H9 (cell line): ENCODE data around the gene NTSR1. TPM values are rescaled to one million over a fixed set of nuclear protein-coding genes. Genes with fewer than 3 reads are reported as not detected.

Source experiments
- DNase-seq: peaks from one replicate; pipeline ENCODE4 v3.0.0-alpha.2; 2017
- H2AFZ ChIP-seq: one replicate; pipeline ENCODE4 v1.6.1; 2013; ENCODE audit warnings: mild to moderate bottlenecking, low read length, control low read depth, moderate library complexity
- H2AK5ac ChIP-seq: 2 replicates; pipeline ENCODE4 v1.6.1; 2013; ENCODE audit warnings: low read length, control low read depth, mixed read lengths; ENCODE audit not compliant: insufficient read length
- H2BK120ac ChIP-seq: one replicate; pipeline ENCODE4 v1.6.1; 2013; ENCODE audit warnings: low read depth, mild to moderate bottlenecking, low read length, control low read depth, inconsistent platforms; ENCODE audit not compliant: poor library complexity, severe bottlenecking
- H2BK12ac ChIP-seq: 2 replicates; pipeline ENCODE4 v1.6.1; 2013; ENCODE audit warnings: low read length, control low read depth, mixed read lengths, low read depth; ENCODE audit not compliant: insufficient read length
- H2BK15ac ChIP-seq: 2 replicates; pipeline ENCODE4 v1.6.1; 2013; ENCODE audit warnings: low read depth, low read length, control low read depth
- H2BK20ac ChIP-seq: one replicate; pipeline ENCODE4 v1.6.1; 2013; ENCODE audit warnings: low read depth, mild to moderate bottlenecking, low read length, control low read depth, inconsistent platforms; ENCODE audit not compliant: poor library complexity, severe bottlenecking
- H2BK5ac ChIP-seq: 2 replicates; pipeline ENCODE4 v1.6.1; 2013; ENCODE audit warnings: low read length, control low read depth, mixed read lengths; ENCODE audit not compliant: insufficient read length
- H3K14ac ChIP-seq: 2 replicates; pipeline ENCODE4 v1.6.1; 2013; ENCODE audit warnings: low read length, control low read depth; ENCODE audit not compliant: insufficient read depth
- H3K18ac ChIP-seq: 2 replicates; pipeline ENCODE4 v1.6.1; 2013; ENCODE audit warnings: low read depth, mild to moderate bottlenecking, mixed read lengths, low read length, control low read depth; ENCODE audit not compliant: insufficient read length
- H3K23ac ChIP-seq: 2 replicates; pipeline ENCODE4 v1.6.1; 2013; ENCODE audit warnings: low read length, control low read depth, mixed read lengths, low read depth; ENCODE audit not compliant: insufficient read length
- H3K23me2 ChIP-seq: 2 replicates; pipeline ENCODE4 v1.6.1; 2013; ENCODE audit warnings: low read depth, mild to moderate bottlenecking, mixed read lengths, low read length, control low read depth; ENCODE audit not compliant: insufficient read length, poor library complexity, severe bottlenecking
- H3K27ac ChIP-seq: 2 replicates; pipeline ENCODE4 v1.5.1; 2013; ENCODE audit warnings: low read length, control low read depth, mixed read lengths, low read depth; ENCODE audit not compliant: insufficient read length
- H3K27me3 ChIP-seq: 2 replicates; pipeline ENCODE4 v1.6.1; 2013; ENCODE audit warnings: low read length, control low read depth, inconsistent platforms; ENCODE audit not compliant: insufficient read depth
- H3K4ac ChIP-seq: 2 replicates; pipeline ENCODE4 v1.6.1; 2013; ENCODE audit warnings: low read depth, mild to moderate bottlenecking, control low read depth, inconsistent platforms, low read length, moderate library complexity
- H3K4me1 ChIP-seq: 2 replicates; pipeline ENCODE4 v1.6.1; 2013; ENCODE audit warnings: low read length, control low read depth, inconsistent platforms; ENCODE audit not compliant: insufficient read depth
- H3K4me2 ChIP-seq: 2 replicates; pipeline ENCODE4 v1.6.1; 2013; ENCODE audit warnings: low read length, control low read depth, mixed read lengths; ENCODE audit not compliant: insufficient read length, insufficient read depth
- H3K56ac ChIP-seq: 2 replicates; pipeline ENCODE4 v1.6.1; 2013; ENCODE audit warnings: low read depth, mild to moderate bottlenecking, mixed read lengths, low read length, control low read depth; ENCODE audit not compliant: insufficient read length
- H3K79me1 ChIP-seq: 2 replicates; pipeline ENCODE4 v1.6.1; 2013; ENCODE audit warnings: low read depth, mild to moderate bottlenecking, moderate library complexity, low read length, control low read depth, inconsistent platforms; ENCODE audit not compliant: insufficient read depth, poor library complexity, severe bottlenecking
- H3K79me2 ChIP-seq: 2 replicates; pipeline ENCODE4 v1.6.1; 2013; ENCODE audit warnings: low read length, control low read depth, inconsistent platforms; ENCODE audit not compliant: insufficient read depth
- H3K9ac ChIP-seq: 2 replicates; pipeline ENCODE4 v1.6.1; 2013; ENCODE audit warnings: low read length, control low read depth, mixed read lengths; ENCODE audit not compliant: insufficient read length; ENCODE audit errors: extremely low read depth
- H3K9me3 ChIP-seq: one replicate; pipeline ENCODE4 v1.6.1; 2013; ENCODE audit warnings: low read depth, low read length, inconsistent platforms; ENCODE audit not compliant: control insufficient read depth
- H3T11ph ChIP-seq: one replicate; pipeline ENCODE4 v1.6.1; 2013; ENCODE audit warnings: mild to moderate bottlenecking, low read length, control low read depth, inconsistent platforms
- H4K20me1 ChIP-seq: one replicate; pipeline ENCODE4 v1.6.1; 2013; ENCODE audit not compliant: control insufficient read depth, insufficient read length, insufficient read depth
- H4K5ac ChIP-seq: 2 replicates; pipeline ENCODE4 v1.6.1; 2013; ENCODE audit warnings: low read depth, mild to moderate bottlenecking, mixed read lengths, low read length, control low read depth; ENCODE audit not compliant: insufficient read length
- H4K8ac ChIP-seq: replicated peaks from 2 replicates; pipeline ENCODE4 v1.6.1; 2013; ENCODE audit warnings: low read length, control low read depth, mixed read lengths, low read depth; ENCODE audit not compliant: insufficient read length
- H4K91ac ChIP-seq: 2 replicates; pipeline ENCODE4 v1.6.1; 2013; ENCODE audit warnings: low read depth, mild to moderate bottlenecking, moderate library complexity, mixed read lengths, low read length, control low read depth; ENCODE audit not compliant: insufficient read length
- H3K27ac Mint-ChIP-seq, 3 experiments: 2 replicates in 2 of 3; 3 replicates in 1 of 3; pipeline ENCODE4 v1.8.0; 2020 to 2021; ENCODE audit warnings: mixed read lengths in 3 of 3, mild to moderate bottlenecking in 1 of 3, moderate library complexity in 1 of 3
- H3K27me3 Mint-ChIP-seq: 2 replicates; pipeline ENCODE4 v1.8.0; 2021; ENCODE audit warnings: low read depth, mild to moderate bottlenecking, moderate library complexity, mixed read lengths
- H3K36me3 Mint-ChIP-seq, 3 experiments: 2 replicates in 2 of 3; 3 replicates in 1 of 3; pipeline ENCODE4 v1.8.0; 2020 to 2021; ENCODE audit warnings: low read depth in 3 of 3, mixed read lengths in 3 of 3; ENCODE audit not compliant: insufficient read depth in 1 of 3
- H3K4me1 Mint-ChIP-seq, 2 experiments: 2 replicates each; pipeline ENCODE4 v1.8.0; 2020; ENCODE audit warnings: mixed read lengths in 2 of 2
- H3K4me3 Mint-ChIP-seq, 2 experiments: 2 replicates in 1 of 2; 3 replicates in 1 of 2; pipeline ENCODE4 v1.8.0; 2020 to 2021; ENCODE audit warnings: mild to moderate bottlenecking in 2 of 2, mixed read lengths in 2 of 2, moderate library complexity in 1 of 2
- H3K9me3 Mint-ChIP-seq, 2 experiments: 2 replicates in 1 of 2; 3 replicates in 1 of 2; pipeline ENCODE4 v1.8.0; 2020; ENCODE audit warnings: mild to moderate bottlenecking in 2 of 2, mixed read lengths in 2 of 2, moderate library complexity in 1 of 2
- WGBS: extraction: QIAGEN DNeasy Blood & Tissue Kit; methylation state at CpG from one replicate; pipeline ENCODE4 v1.1.7; 2013; ENCODE audit warnings: missing lambda C conversion rate, low lambda C conversion rate, mixed read lengths; ENCODE audit not compliant: insufficient read length; ENCODE audit errors: extremely low coverage; 5-methylcytosine and 5-hydroxymethylcytosine counted together
- total RNA-seq: library from RNA; stranded (reverse); gene quantifications from 2 replicates; pipeline ENCODE4 v1.2.1, GENCODE V29; 2021
- TF ChIP-seq, protein P1 (sequence below): fragments of 200-600 bp; sonication (generic); conservative IDR thresholded peaks from 3 replicates; pipeline ENCODE4 v1.8.0; 2021; ENCODE audit warnings: antibody characterized with exemption, mild to moderate bottlenecking

NTSR1 gene
- total RNA-seq, 1 experiment from 2014 or later = 0.11 TPM

DNA sequence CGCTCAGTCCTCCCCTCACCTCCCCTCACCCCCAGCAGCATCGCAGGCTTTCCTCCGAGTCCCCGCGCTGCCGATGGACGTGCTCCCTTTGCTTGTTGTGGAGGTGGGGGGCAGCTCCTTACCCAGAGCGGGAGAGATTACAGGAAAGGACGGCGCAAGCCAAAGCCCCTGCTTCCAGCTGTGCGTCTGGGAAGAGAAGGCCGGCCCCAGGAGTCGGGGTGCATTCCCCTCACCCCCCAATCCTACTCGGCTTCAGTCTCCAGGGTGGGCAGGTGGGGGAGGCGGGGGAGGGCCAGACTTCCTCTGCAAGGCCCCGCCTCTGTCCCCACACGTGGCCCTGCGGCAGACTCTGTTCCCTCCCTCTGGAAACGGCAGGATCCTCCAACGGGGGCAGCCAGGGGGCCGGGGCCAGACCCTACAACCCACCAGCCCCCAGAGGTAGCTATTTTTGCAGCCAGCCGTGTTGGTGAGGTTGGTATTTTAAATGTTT, 43.6 kb downstream of the NTSR1 start:
- no peaks in the 10 kb centered on the region for H3K79me2 ChIP-seq
- H2BK15ac ChIP-seq = no peak overlapping the region
- no peaks in the 10 kb centered on the region for H3K23me2 ChIP-seq
- no peaks in the 10 kb centered on the region; a peak in 1 of 5 replicates for H3K9me3 Mint-ChIP-seq
- no peak overlapping the region for H2AFZ ChIP-seq
- no peak for DNase-seq
- no peaks in the 10 kb centered on the region for H4K20me1 ChIP-seq
- H3K9ac ChIP-seq = no peak overlapping the region
- no peak overlapping the region for H2AK5ac ChIP-seq
- H4K91ac ChIP-seq = no peak overlapping the region
- H3T11ph ChIP-seq = no peak overlapping the region
- no peak overlapping the region for H3K27ac ChIP-seq
- no CpG with 5 or more reads among the region's 22 CpGs for WGBS
- H3K36me3 Mint-ChIP-seq = no peaks in the 10 kb centered on the region
- no peak overlapping the region for H4K8ac ChIP-seq
- no peak overlapping the region for H3K4me3 Mint-ChIP-seq
- no peak overlapping the region for H3K18ac ChIP-seq
- no peak overlapping the region for H2BK5ac ChIP-seq
- H3K23ac ChIP-seq = no peak overlapping the region
- no peak overlapping the region for H3K4me2 ChIP-seq
- no peaks in the 10 kb centered on the region for H3K9me3 ChIP-seq
- no peak overlapping the region for H3K4ac ChIP-seq
- TF ChIP-seq, protein P1, sequence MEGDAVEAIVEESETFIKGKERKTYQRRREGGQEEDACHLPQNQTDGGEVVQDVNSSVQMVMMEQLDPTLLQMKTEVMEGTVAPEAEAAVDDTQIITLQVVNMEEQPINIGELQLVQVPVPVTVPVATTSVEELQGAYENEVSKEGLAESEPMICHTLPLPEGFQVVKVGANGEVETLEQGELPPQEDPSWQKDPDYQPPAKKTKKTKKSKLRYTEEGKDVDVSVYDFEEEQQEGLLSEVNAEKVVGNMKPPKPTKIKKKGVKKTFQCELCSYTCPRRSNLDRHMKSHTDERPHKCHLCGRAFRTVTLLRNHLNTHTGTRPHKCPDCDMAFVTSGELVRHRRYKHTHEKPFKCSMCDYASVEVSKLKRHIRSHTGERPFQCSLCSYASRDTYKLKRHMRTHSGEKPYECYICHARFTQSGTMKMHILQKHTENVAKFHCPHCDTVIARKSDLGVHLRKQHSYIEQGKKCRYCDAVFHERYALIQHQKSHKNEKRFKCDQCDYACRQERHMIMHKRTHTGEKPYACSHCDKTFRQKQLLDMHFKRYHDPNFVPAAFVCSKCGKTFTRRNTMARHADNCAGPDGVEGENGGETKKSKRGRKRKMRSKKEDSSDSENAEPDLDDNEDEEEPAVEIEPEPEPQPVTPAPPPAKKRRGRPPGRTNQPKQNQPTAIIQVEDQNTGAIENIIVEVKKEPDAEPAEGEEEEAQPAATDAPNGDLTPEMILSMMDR = no peak
- no peak overlapping the region for H2BK20ac ChIP-seq
- H3K56ac ChIP-seq = no peak overlapping the region
- no peak overlapping the region for H3K27ac Mint-ChIP-seq
- H2BK120ac ChIP-seq = no peak overlapping the region
- peaks cover 20% of the 10 kb centered on the region for H3K27me3 Mint-ChIP-seq
- 0 out of 2 replicates have a peak, but pooled peaks cover 3% of the 10 kb centered on the region for H3K4me1 ChIP-seq
- H3K27me3 ChIP-seq = no peaks in the 10 kb centered on the region
- no peaks in the 10 kb centered on the region for H3K79me1 ChIP-seq
- H3K4me1 Mint-ChIP-seq = peaks cover 3 to 17% of the 10 kb centered on the region in 2 experiments; a peak in 2 of 4 replicates
- no peak overlapping the region for H2BK12ac ChIP-seq
- H3K14ac ChIP-seq = no peak overlapping the region
- no peak overlapping the region for H4K5ac ChIP-seq
